HG03103 (cell line): ENCODE measurements around the gene SEMA3C.

Experiments
- ATAC-seq: cut with Tn5 transposase; IDR thresholded peaks from one replicate; pipeline ENCODE4 v1.9.1; 2021; ENCODE audit warnings: low read depth; ENCODE audit not compliant: unreplicated experiment

Gene SEMA3C

GRCh38 chr7:80890426-80891258 is 28.2 kb downstream of the SEMA3C start:
- no peak for ATAC-seq

GRCh38 chr7:80889525-80889924 is 29.3 kb downstream of the SEMA3C start:
- ATAC-seq, result no peak

DNA sequence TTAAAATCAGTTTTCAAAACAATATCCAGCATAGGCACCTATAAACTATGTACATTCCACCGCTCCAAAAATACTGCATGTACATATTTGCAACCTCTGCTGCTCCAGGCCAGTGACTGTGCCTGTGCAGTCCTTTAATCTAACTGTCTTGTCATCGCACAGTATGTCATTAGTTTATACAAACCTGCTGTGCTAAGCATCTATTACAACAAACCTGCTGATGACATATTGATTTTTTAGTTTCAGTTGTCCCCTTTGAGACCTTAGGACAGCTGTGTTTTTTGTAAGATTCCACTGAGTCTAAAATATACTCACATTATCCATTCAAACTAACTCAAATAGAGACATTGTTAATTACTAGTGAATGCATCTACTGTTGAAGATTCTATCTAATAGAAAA is 33.1 kb downstream of the SEMA3C start:
- no peak for ATAC-seq

GRCh38 chr7:80884511-80885195 is 34.2 kb downstream of the SEMA3C start:
- no peak for ATAC-seq

- no peak for ATAC-seq
Observed at GRCh38 chr7:80883154-80884025, 35.5 kb downstream of the SEMA3C start.

- ATAC-seq, result no peak
Observed at GRCh38 chr7:80882213-80882801, 36.5 kb downstream of the SEMA3C start.

DNA sequence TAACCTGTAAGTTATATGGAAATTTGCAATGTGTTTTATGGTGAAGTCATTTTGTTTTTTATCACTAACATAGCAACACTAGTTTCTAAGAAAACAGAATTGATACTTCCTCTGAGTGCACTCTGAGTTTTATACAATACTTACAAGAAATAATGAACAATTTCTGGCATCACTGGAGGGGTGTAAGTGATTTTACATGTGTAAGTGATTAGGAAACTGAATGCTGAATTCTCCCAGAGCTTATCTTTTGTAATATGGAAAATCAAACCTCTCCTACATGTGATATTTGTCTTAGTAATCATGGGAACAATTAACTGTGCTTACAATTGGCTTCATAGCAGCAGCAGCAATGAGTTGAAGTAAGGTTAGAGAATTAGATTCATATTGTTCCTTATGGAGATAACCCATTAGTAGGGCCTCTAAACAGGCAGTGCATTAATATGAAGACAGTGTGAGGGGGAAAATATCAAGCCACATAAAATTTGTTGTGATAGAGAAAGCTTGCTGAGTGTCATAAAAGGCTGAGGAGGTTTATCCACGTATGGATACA is 37.4 kb downstream of the SEMA3C start:
- ATAC-seq, result no peak

GRCh38 chr7:80879849-80880248 is 39.0 kb downstream of the SEMA3C start:
- ATAC-seq, result no peak

DNA sequence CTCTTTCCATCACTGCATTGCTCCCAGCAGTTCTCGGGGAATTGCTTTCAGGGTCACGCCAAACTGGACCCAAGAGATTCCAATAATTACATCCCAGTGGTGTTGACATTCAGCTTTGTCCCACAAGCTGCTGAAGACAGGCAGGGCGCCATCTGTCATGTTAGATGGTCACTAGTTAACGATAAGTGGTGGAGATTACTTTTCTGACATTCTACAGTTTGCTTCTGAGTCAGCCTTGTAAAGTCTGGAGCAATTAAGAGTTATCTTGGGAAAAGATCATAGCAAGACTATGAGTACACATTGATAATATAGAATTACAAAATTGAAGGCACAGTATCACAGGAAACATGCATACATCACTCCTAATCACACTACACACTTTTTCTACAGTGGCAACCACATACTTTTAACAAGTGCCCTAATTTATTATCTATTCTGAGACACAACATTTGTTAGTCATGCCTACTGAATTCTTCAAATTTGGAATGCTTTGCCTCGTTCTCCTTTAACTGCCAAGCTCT is 41.9 kb downstream of the SEMA3C start:
- ATAC-seq, result no peak

GRCh38 chr7:80875537-80876120 is 43.2 kb downstream of the SEMA3C start:
- ATAC-seq, result no peak

GRCh38 chr7:80873140-80873539 is 45.7 kb downstream of the SEMA3C start:
- no peak for ATAC-seq

- no peak for ATAC-seq
Observed at GRCh38 chr7:80871228-80871627, 47.6 kb downstream of the SEMA3C start.

GRCh38 chr7:80870813-80871212 is 48.0 kb downstream of the SEMA3C start:
- ATAC-seq, result no peak

DNA sequence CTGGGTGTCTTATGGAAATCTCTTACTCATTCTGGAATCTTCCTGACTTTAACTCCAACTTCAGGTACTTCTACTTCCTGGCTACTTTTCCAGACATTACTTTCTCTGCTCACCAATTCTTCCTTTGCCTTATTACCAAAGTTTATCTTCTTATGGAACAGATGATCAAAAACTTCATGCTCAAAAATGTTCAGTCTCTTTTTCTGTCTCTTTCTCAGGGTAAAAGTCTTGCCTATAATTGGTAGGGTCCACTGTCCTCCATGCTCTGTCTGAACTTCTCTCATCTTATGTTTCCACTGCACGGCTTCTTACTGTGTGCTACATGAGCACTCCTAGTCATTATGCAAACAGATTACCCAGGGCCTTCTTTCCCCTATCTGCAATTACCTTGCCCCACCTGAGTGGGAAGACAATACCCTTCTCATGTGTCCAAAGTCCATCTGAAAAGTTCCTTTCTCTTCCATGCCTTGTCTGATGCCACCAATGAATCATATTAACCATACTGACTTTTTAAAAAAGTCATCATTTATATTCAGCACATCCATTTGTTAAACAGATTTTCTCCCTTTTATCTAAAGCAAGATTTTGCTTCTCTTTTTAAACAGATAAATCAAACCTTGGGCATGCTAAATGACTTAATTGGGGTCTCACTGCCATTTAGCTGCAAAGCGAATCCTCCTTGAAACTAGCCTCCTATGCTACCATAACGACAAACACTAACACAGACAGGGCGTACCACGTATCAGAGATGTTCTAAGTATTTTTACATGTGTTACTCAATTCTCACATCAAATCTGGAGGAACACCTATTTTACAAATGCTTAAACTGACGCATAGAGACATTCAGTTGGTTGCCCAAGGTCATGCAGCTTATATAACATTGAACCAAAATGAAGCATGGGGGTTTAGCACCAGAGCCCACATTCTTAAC is 48.8 kb downstream of the SEMA3C start:
- ATAC-seq, result no peak

DNA sequence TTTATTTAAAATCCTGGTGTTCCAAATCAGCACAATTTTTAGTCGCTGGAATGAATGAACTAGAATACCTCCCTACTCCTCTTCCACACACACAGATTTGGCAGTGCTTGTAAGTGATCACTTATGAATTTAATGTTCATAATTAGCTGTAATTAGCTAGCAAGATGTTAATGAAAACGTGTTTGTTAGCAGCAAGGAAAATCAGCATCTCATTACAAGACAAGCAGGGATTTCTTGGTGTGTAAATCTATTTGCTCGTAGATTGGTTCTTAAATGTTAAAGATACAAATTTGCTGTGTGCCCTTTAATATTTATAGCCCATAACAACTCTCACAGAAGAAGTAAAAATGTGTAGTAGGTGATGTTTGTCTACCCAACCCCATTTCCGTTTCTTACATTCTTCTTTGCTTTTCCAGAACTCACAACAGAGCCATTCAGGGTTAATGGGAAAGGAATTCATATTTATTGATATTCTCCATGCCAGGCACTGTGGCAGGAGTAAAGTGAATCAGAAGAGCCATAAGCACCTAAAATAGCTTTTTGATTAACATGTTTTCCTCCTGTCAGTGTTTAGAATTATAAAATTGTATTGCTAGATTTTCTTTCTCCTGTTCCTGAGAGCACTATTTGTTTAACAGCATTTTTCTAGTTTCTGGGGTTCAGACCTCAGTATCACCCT is 49.6 kb downstream of the SEMA3C start:
- no peak for ATAC-seq

- ATAC-seq, result no peak
Observed at GRCh38 chr7:80868566-80868965, 50.3 kb downstream of the SEMA3C start.

DNA sequence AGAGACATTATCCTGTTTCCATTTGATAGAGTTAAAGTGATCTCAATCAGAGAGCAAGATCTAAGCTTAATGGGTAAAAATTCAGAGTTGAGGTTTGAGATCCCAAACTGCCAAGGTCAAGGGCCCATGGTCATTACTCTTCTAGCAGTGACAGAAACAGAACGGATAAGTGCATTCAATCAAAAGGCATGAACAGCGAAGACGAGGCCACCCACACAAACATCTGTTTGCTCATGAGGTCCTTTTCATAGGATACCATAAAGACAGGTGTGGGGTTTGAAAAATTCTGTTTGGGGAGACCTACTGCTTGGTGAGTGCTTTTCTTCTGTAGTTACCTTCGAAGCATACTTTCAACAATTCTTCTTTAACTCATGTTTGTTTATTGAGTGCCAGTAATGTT is 58.3 kb downstream of the SEMA3C start:
- ATAC-seq, result no peak

DNA sequence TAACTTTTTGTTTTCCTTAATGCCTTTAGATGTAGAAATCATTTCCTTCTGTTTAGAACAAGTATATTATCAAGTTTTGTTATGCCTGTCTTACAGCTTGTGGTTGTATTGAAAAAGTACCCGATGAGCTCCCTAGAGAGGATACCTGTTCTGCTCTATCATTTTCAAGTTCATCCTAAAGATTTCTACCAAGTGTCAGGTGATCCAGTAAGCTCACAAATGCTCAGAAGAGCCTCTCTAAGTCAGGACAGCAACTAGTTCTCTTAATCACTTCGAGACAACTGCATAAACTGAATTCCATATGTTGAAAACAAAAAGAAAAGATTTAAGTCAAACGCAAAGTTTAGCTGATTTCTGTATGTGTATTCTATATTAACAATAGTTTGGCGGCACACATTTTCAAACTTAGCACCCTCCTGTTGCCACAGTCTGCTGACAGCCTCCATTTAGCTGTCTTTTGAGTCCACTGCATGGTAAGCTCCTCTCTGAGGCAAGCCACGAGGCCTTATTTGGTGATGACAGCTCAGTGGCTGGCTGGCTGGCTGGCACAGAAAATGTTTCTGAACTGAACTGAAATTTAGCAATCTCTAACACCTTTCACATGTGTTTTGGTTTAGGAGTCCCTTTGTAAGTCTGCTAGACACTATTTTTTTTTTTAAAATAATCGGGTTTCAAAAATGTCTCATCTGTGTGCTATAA is 59.4 kb downstream of the SEMA3C start:
- no peak for ATAC-seq
